Measurements from ENCODE around the gene SYT7.
A peak's percentile ranks its signal among the peaks of the same experiment; 100 is the strongest.

The SYT7 gene

DNA sequence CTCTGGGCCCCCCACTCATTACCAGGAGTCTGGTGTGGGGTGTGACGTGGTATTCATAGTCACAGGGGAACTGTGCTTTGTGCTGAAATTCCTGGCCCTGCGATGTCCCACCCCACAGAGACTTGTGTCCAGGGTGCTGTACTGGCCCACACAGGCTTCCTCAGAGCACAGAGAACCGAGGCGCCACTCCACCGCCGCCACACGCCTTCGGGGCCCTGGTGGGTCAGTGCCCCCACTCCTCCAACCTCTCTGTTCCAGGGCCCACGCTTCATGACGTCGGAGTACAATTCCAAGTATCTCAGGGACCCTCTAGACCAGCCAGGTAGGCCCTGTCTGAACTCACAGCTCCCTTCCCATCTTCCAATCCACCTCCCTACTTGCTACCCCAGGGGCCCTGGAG, 95.8 kb downstream of the SYT7 start:
- no peak for TF ChIP-seq SIN3A (IDR thresholded peaks at IDR 0.05; ENCODE audit: borderline replicate concordance, insufficient read depth, low read length)
- TF ChIP-seq POLR2AphosphoS5 (IDR thresholded peaks at IDR 0.05; ENCODE audit: low read depth, low read length): no peak
- no peak for TF ChIP-seq FOXP2 (optimal IDR thresholded peaks at IDR 0.05; ENCODE audit: borderline replicate concordance, extremely low read depth, extremely low read length, insufficient read depth)
- TF ChIP-seq, protein P1, sequence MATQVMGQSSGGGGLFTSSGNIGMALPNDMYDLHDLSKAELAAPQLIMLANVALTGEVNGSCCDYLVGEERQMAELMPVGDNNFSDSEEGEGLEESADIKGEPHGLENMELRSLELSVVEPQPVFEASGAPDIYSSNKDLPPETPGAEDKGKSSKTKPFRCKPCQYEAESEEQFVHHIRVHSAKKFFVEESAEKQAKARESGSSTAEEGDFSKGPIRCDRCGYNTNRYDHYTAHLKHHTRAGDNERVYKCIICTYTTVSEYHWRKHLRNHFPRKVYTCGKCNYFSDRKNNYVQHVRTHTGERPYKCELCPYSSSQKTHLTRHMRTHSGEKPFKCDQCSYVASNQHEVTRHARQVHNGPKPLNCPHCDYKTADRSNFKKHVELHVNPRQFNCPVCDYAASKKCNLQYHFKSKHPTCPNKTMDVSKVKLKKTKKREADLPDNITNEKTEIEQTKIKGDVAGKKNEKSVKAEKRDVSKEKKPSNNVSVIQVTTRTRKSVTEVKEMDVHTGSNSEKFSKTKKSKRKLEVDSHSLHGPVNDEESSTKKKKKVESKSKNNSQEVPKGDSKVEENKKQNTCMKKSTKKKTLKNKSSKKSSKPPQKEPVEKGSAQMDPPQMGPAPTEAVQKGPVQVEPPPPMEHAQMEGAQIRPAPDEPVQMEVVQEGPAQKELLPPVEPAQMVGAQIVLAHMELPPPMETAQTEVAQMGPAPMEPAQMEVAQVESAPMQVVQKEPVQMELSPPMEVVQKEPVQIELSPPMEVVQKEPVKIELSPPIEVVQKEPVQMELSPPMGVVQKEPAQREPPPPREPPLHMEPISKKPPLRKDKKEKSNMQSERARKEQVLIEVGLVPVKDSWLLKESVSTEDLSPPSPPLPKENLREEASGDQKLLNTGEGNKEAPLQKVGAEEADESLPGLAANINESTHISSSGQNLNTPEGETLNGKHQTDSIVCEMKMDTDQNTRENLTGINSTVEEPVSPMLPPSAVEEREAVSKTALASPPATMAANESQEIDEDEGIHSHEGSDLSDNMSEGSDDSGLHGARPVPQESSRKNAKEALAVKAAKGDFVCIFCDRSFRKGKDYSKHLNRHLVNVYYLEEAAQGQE (IDR thresholded peaks at IDR 0.05; ENCODE audit: insufficient read depth in 1 of 2, low read depth in 2 of 2, low read length in 2 of 2): no peak
- no peak for TF ChIP-seq TAF1 (IDR thresholded peaks at IDR 0.05; ENCODE audit: borderline replicate concordance, insufficient read depth, low read length)

DNA sequence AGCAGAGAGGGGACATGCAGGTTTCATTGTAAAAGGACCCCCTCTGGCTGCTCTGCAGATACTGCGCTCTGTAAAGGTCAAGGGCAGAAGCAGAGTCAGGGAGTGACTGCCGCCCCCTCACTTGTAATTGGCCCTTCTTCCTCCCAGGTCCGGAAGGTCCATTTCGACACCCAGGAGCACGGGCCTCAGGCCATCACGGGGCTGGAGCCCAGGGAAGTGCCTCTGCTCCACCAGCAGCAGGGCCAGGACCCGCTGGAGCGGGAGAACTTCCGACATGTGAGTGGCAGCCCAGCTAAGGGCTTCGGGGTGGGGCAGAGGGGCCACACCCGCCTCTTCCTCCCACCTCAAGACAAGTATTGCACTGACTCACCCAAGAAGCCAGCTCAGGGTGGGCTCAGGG, 96.3 kb downstream of the SYT7 start:
- TF ChIP-seq POLR2AphosphoS5 (IDR thresholded peaks at IDR 0.05; ENCODE audit: low read depth, low read length) (no peak), SIN3A (IDR thresholded peaks at IDR 0.05; ENCODE audit: borderline replicate concordance, insufficient read depth, low read length) (no peak), TAF1 (IDR thresholded peaks at IDR 0.05; ENCODE audit: borderline replicate concordance, insufficient read depth, low read length) (no peak), FOXP2 (optimal IDR thresholded peaks at IDR 0.05; ENCODE audit: borderline replicate concordance, extremely low read depth, extremely low read length, insufficient read depth) (no peak)
- TF ChIP-seq, protein P1 (IDR thresholded peaks at IDR 0.05; ENCODE audit: insufficient read depth in 1 of 2, low read depth in 2 of 2, low read length in 2 of 2): 0 out of 4 replicates have a peak, but pooled peaks of 1 of the 2 experiments have one; percentile 6

- no peak for TF ChIP-seq POLR2AphosphoS5 (IDR thresholded peaks at IDR 0.05; ENCODE audit: low read depth, low read length)
- no peak for TF ChIP-seq TAF1 (IDR thresholded peaks at IDR 0.05; ENCODE audit: borderline replicate concordance, insufficient read depth, low read length)
- no peak for TF ChIP-seq FOXP2 (optimal IDR thresholded peaks at IDR 0.05; ENCODE audit: borderline replicate concordance, extremely low read depth, extremely low read length, insufficient read depth)
- TF ChIP-seq SIN3A (IDR thresholded peaks at IDR 0.05; ENCODE audit: borderline replicate concordance, insufficient read depth, low read length): no peak
Observed at GRCh38 chr11:61482513-61482912, 98.4 kb downstream of the SYT7 start.

DNA sequence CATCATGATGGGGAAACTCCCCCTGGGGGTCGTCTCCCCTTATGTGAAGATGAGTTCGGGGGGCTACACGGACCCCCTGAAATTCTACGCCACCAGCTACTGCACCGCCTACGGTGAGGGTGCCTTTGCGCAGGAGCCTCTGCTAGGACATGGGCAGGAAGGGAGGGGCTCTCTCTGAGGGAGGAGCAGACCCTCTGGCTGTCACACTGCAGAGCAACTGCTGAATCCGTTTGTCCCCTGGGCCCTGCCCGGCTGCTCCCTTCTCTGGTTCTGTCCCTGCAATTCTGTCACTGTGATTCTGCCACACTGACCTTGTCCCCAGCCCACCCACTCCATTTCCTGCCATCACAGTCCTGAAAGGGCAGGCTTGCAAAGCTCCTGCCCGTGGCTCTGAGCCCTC, 99.1 kb downstream of the SYT7 start:
- TF ChIP-seq SIN3A (IDR thresholded peaks at IDR 0.05; ENCODE audit: borderline replicate concordance, insufficient read depth, low read length) (no peak), FOXP2 (optimal IDR thresholded peaks at IDR 0.05; ENCODE audit: borderline replicate concordance, extremely low read depth, extremely low read length, insufficient read depth) (no peak), TAF1 (IDR thresholded peaks at IDR 0.05; ENCODE audit: borderline replicate concordance, insufficient read depth, low read length) (no peak), POLR2AphosphoS5 (IDR thresholded peaks at IDR 0.05; ENCODE audit: low read depth, low read length) (no peak)
- TF ChIP-seq, protein P1 (IDR thresholded peaks at IDR 0.05; ENCODE audit: insufficient read depth in 1 of 2, low read depth in 2 of 2, low read length in 2 of 2): no peak

GRCh38 chr11:61480994-61481335, 99.9 kb downstream of the SYT7 start:
- TF ChIP-seq, protein P1 (IDR thresholded peaks at IDR 0.05; ENCODE audit: insufficient read depth in 1 of 2, low read depth in 2 of 2, low read length in 2 of 2): no peak
- TF ChIP-seq SIN3A (IDR thresholded peaks at IDR 0.05; ENCODE audit: borderline replicate concordance, insufficient read depth, low read length) (no peak), TAF1 (IDR thresholded peaks at IDR 0.05; ENCODE audit: borderline replicate concordance, insufficient read depth, low read length) (no peak), POLR2AphosphoS5 (IDR thresholded peaks at IDR 0.05; ENCODE audit: low read depth, low read length) (no peak), FOXP2 (optimal IDR thresholded peaks at IDR 0.05; ENCODE audit: borderline replicate concordance, extremely low read depth, extremely low read length, insufficient read depth) (no peak)

All from PFSK-1 (cell line).